Heart left ventricle (tissue), 13 donors: ENCODE data around the gene ANXA2.

Source experiments
- POLR2A ChIP-seq, 2 donors: fragments of 450-650 bp; IDR thresholded peaks; one replicate each; pipeline ENCODE4 v1.6.1; 2017; ENCODE audit warnings: antibody characterized with exemption in 2 of 2, mild to moderate bottlenecking in 2 of 2, moderate library complexity in 2 of 2
- TF ChIP-seq, protein P1 (sequence below), 12 donors: fragments of 200-600 bp; sonication (generic) in 4 of 12; IDR thresholded peaks; one replicate each; pipeline versions ENCODE4 v1.5.0 to v1.8.0; 2018 to 2022; ENCODE audit warnings: antibody characterized with exemption in 12 of 12, mild to moderate bottlenecking in 5 of 12
- donor health status: ischemic (EF 13 %, LVEDD 7.1; RV severe dilation, severe dysfunction).
- donor health status: DM: no; HTN: yes; CAD: no.
- donor health status: DM: no; HTN: no; CAD: no.
- donor health status: ischemic (EF 25% LVEDD 6.9; RV normal size, moderate dysfunction).
- donor health status: ischemic (EF 25% LVEDD 5.7; RV mildly dilated, moderate dysfunction).
- donor health status: ischemic (EF 35%, LVEDD 5.7; RV mildly dilated, moderate dysfunction).
- donor health status: nonischemic (EF 11% LVEDD 7.7; RV severe dilation, severe dysfunction).
- donor health status: DM: yes; HTN: yes; CAD: no.
- donor health status: PGD.
- donor health status: ischemic (EF 29% LVEDD 5.4; RV normal size, mild dysfunction).
- donor health status: nonischemic (EF 23%, LVEDD 6.1; RV moderate dilation, normal function).

GRCh38 chr15:60395276-60396011 lies 2.3 kb downstream of the ANXA2 start:
- TF ChIP-seq, protein P1, sequence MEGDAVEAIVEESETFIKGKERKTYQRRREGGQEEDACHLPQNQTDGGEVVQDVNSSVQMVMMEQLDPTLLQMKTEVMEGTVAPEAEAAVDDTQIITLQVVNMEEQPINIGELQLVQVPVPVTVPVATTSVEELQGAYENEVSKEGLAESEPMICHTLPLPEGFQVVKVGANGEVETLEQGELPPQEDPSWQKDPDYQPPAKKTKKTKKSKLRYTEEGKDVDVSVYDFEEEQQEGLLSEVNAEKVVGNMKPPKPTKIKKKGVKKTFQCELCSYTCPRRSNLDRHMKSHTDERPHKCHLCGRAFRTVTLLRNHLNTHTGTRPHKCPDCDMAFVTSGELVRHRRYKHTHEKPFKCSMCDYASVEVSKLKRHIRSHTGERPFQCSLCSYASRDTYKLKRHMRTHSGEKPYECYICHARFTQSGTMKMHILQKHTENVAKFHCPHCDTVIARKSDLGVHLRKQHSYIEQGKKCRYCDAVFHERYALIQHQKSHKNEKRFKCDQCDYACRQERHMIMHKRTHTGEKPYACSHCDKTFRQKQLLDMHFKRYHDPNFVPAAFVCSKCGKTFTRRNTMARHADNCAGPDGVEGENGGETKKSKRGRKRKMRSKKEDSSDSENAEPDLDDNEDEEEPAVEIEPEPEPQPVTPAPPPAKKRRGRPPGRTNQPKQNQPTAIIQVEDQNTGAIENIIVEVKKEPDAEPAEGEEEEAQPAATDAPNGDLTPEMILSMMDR (IDR thresholded peaks at IDR 0.05) = no peak
- TF ChIP-seq POLR2A (IDR thresholded peaks at IDR 0.05) = no peak
